Spinal cord (tissue), 10 donors: ENCODE results near the gene SRPK2. TPM values are rescaled to one million over a fixed set of nuclear protein-coding genes. Genes with fewer than 3 reads are reported as not detected.

Experiments used
- DNase-seq, 6 donors: peaks; one replicate each; pipeline versions ENCODE4 v3.0.0 to v3.0.0-alpha.2; 2013 to 2015; ENCODE audit warnings: low spot score in 6 of 6, low read depth in 4 of 6
- H3K27ac ChIP-seq: one replicate; pipeline ENCODE4 v1.5.1; 2013; ENCODE audit warnings: low read depth, low read length, control low read depth
- H3K27me3 ChIP-seq: one replicate; pipeline ENCODE4 v1.6.1; 2013; ENCODE audit warnings: low read length; ENCODE audit not compliant: control insufficient read depth, insufficient read depth
- H3K36me3 ChIP-seq: one replicate; pipeline ENCODE4 v1.6.1; 2013; ENCODE audit warnings: low read length; ENCODE audit not compliant: control insufficient read depth, insufficient read depth
- H3K4me1 ChIP-seq: one replicate; pipeline ENCODE4 v1.6.1; 2013; ENCODE audit warnings: low read length; ENCODE audit not compliant: control insufficient read depth, insufficient read depth
- H3K4me3 ChIP-seq: one replicate; pipeline ENCODE4 v1.5.1; 2013; ENCODE audit warnings: low read depth, low read length, control low read depth
- H3K9me3 ChIP-seq: one replicate; pipeline ENCODE4 v1.6.1; 2013; ENCODE audit warnings: low read length; ENCODE audit not compliant: control insufficient read depth, insufficient read depth
- WGBS: methylation state at CpG from one replicate; pipeline ENCODE4 v1.1.5; 2013; ENCODE audit warnings: missing lambda C conversion rate; ENCODE audit not compliant: insufficient coverage; 5-methylcytosine and 5-hydroxymethylcytosine counted together
- polyA plus RNA-seq, 2 donors: library from polyadenylated mRNA; unstranded; fragments of 120-200 nt; gene quantifications; one replicate each; pipeline ENCODE4 v1.2.1, GENCODE V29; 2013; ENCODE audit not compliant: insufficient read length in 2 of 2
- total RNA-seq, 2 donors: library from RNA; depleted of rRNA in 1 of 2; stranded (reverse); fragments of 120-200 nt in 1 of 2; fragments of >200 nt in 1 of 2; gene quantifications; one replicate each; pipeline versions ENCODE4 v1.2.3 to v1.2.4, GENCODE V29; 2013 to 2014
- donor health status: healthy.

Gene SRPK2
- total and polyA plus RNA-seq, 4 donors, result 79.8 to 252 (median 126) TPM

DNA sequence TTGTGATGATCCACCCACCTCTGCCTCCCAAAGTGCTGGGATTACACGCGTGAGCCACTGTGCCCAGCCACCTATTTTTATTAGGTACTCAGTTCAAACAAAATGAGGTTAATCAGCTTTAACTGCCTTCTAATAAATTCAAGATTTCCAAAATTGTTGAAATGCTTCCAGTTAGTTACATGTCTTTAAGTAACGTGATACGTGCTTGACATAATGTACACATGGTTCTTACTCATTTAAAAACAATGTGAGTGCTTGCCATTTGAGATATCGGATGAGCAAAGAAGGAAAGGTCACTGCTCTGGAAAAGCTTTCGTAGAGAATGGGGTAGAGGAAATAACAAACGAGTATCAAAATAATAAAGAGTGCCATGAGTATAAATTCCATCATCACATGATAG lies 291.1 kb downstream of the SRPK2 start:
- H3K4me3 ChIP-seq, result no peak overlapping the region
- no peak for DNase-seq
- no CpG with 5 or more reads among the region's 7 CpGs for WGBS
- peaks cover 11% of the 10 kb centered on the region for H3K36me3 ChIP-seq
- H3K4me1 ChIP-seq, result peaks cover 3% of the 10 kb centered on the region
- H3K9me3 ChIP-seq, result no peaks in the 10 kb centered on the region
- no peaks in the 10 kb centered on the region for H3K27me3 ChIP-seq
- no peak overlapping the region for H3K27ac ChIP-seq

DNA sequence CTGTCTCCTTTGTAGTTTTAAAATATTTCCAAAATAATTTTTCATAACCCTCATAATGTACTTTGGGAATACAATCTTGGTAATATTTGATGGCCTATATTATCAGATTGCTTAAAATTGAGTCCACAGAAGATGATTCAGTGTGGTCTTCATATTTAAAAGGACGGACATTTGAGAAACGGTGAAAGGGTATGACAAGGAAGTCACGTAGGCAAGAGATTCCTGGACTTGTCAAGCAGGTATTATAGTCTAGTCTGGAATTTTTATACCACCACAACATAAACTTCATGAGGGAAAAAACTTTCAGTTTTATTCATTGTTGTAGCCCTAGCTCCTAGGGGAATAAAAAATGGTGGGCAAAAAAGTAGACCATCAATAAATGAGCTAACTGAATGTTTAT lies 292.4 kb downstream of the SRPK2 start:
- Histone ChIP-seq H3K27me3 (no peaks in the 10 kb centered on the region), H3K9me3 (no peaks in the 10 kb centered on the region), H3K36me3 (peaks cover 16% of the 10 kb centered on the region), H3K4me1 (peaks cover 3% of the 10 kb centered on the region), H3K4me3 (no peak overlapping the region), H3K27ac (no peak overlapping the region)
- DNase-seq, result no peak
- WGBS, result no CpG with 5 or more reads among the region's 3 CpGs

DNA sequence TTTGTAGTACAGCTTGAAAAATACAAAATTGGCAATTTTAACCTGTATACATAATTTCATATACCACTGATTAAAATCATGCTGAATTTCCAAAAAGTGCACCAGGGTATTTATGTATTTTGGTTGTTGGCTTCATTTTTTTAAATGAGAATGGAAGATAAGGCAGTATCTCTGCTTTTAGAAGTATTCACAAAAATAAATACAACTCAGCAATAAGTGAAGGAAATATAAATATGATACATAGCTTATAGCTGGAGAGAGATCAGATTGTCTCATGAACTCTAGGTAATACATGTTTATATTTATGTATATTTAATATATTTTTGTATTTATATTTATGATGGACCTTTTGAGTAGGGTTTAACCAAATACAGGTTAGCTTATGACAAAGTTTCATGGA lies 293.8 kb downstream of the SRPK2 start:
- peaks cover 16% of the 10 kb centered on the region for H3K36me3 ChIP-seq
- no peaks in the 10 kb centered on the region for H3K27me3 ChIP-seq
- no peak for DNase-seq
- H3K27ac ChIP-seq, result no peak overlapping the region
- peaks cover 3% of the 10 kb centered on the region for H3K4me1 ChIP-seq
- no peaks in the 10 kb centered on the region for H3K9me3 ChIP-seq
- no peak overlapping the region for H3K4me3 ChIP-seq

DNA sequence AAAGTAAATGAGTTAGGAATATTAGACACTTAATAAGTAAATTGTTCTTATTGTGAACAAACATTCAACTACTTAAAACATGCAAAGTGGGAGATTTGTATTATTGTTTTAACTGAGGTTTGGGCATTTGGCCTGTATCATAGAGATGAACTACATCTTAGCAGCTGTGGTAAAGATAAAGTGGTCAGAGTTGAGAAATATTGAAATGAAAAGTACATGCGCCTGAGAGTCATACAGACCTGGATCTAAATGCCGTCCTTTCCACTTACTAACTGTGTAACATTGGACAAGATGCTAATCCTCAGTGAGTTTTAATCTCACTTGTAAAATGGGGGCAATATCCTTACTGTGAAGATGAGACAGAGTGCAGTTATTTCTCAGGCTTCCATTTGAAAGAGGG lies 300.3 kb downstream of the SRPK2 start:
- peaks cover 29% of the 10 kb centered on the region for H3K36me3 ChIP-seq
- no peak overlapping the region for H3K4me3 ChIP-seq
- no peaks in the 10 kb centered on the region for H3K9me3 ChIP-seq
- DNase-seq, result no peak
- H3K4me1 ChIP-seq, result no peaks in the 10 kb centered on the region
- no peaks in the 10 kb centered on the region for H3K27me3 ChIP-seq
- no CpG with 5 or more reads among the region's 2 CpGs for WGBS
- H3K27ac ChIP-seq, result no peak overlapping the region

DNA sequence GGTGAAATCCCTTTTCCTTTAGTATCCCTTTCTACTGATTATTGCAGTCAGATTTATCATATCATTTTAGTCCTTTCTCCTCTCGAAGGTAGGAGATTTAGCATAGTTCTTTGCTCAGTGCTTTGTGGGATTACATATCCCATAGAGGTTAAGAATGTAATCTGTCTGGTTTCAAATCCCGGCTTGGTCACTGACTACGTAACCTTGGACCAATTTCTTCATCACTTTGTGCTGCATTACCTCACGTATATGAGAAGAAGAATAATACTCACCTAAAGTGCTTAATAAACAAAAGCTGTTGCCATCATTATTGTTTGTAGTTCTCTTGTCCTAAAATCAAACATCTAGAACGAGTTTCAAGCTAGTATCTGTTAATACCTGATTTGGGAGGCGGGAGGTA lies 300.7 kb downstream of the SRPK2 start:
- H3K4me1 ChIP-seq, result no peaks in the 10 kb centered on the region
- no CpG with 5 or more reads among the region's 6 CpGs for WGBS
- DNase-seq, result no peak
- H3K27me3 ChIP-seq, result no peaks in the 10 kb centered on the region
- no peak overlapping the region for H3K4me3 ChIP-seq
- H3K9me3 ChIP-seq, result no peaks in the 10 kb centered on the region
- peaks cover 26% of the 10 kb centered on the region for H3K36me3 ChIP-seq
- H3K27ac ChIP-seq, result no peak overlapping the region

DNA sequence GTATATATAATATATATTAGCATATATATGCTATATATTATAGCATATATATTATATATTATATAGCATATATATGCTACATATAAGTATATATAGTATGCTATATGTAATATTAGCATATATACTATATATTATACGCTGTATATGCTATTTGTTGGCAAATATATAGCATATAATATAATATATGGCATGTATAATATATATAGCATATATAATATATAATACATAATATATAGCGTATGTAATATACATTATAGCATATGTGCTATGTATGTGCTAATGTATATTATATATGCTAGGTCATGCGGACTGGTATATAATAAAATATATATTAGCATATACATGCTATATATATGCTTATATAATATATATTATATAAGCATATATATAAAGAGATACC lies 301.9 kb downstream of the SRPK2 start:
- no CpG with 5 or more reads among the region's 3 CpGs for WGBS
- H3K36me3 ChIP-seq, result peaks cover 19% of the 10 kb centered on the region

DNA sequence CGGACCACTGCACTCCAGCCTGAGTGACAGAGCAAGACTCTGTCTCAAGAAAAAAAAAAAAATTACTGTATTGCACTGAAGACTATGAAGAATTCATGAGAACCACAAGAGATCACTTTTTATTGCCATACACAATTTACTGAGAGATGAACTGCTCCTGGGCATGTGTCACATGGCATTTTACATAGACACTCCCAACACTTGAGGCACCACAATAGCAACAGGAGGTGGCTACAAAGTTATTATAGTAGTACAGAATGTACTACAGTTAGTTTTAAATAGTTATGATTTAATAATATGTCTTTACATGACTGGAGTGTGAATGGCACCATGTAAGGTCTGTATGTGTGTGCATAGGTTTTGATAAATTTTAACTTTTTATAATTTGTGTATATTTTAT lies 304.1 kb downstream of the SRPK2 start:
- DNase-seq, result no peak
- 100% methylated on average over 1 of the region's 1 CpG for WGBS
- Histone ChIP-seq H3K27ac (no peak overlapping the region), H3K4me3 (no peak overlapping the region), H3K36me3 (peaks cover 33% of the 10 kb centered on the region), H3K27me3 (no peaks in the 10 kb centered on the region), H3K4me1 (no peaks in the 10 kb centered on the region), H3K9me3 (no peaks in the 10 kb centered on the region)

More for the DNA sequence above, 301.9 kb downstream of the SRPK2 start:
- H3K27ac ChIP-seq, result no peak overlapping the region
- no peak for DNase-seq
- no peaks in the 10 kb centered on the region for H3K9me3 ChIP-seq
- no peaks in the 10 kb centered on the region for H3K4me1 ChIP-seq
- no peak overlapping the region for H3K4me3 ChIP-seq
- H3K27me3 ChIP-seq, result no peaks in the 10 kb centered on the region

DNA sequence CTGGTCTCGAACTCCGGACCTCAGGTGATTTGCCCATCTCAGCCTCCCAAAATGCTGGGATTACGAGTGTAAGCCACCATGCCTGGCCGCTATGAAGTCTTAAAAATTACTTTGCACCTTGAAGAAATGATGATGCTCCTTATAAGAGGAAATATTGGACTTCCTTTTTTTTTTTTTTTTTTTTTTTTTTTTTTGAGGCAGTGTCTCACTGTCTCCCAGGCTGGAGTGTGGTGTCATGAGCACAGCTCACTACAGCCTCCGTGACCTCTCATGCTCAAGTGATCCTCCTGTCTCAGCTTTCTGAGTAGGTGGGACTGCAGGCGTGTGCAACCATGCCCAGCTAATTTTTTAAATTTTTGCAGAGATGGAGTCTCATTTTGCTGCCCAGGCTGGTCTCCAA lies 309.4 kb downstream of the SRPK2 start:
- H3K27ac ChIP-seq, result no peak overlapping the region
- H3K27me3 ChIP-seq, result no peaks in the 10 kb centered on the region
- 95% methylated on average over 4 of the region's 6 CpGs for WGBS
- H3K36me3 ChIP-seq, result peaks cover 37% of the 10 kb centered on the region
- no peaks in the 10 kb centered on the region for H3K9me3 ChIP-seq
- no peak for DNase-seq
- no peak overlapping the region for H3K4me3 ChIP-seq
- no peaks in the 10 kb centered on the region for H3K4me1 ChIP-seq

DNA sequence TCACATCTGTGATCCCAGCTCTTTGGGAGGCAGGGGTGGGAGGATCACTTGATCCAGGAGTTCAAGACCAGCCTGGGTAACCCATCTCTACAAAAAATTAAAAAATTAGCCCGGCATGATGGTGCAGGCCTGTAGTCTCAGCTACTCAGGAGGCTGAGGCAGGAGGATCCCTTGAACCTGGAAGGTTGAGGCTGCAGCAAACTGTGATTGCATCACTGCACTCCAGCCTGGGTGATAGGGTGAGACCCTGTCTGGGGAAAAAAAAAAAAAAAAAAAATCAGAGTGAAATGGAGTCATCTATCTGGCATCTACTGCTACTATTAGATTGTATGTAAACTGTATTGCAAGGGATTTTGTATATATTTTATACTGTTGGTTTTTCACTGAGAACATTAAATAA lies 315.6 kb downstream of the SRPK2 start:
- H3K4me3 ChIP-seq, result no peak overlapping the region
- peaks cover 30% of the 10 kb centered on the region for H3K36me3 ChIP-seq
- DNase-seq, result no peak
- H3K4me1 ChIP-seq, result no peaks in the 10 kb centered on the region
- H3K27me3 ChIP-seq, result no peaks in the 10 kb centered on the region
- no peak overlapping the region for H3K27ac ChIP-seq
- no peaks in the 10 kb centered on the region for H3K9me3 ChIP-seq
- WGBS, result no CpG with 5 or more reads among the region's 1 CpG

DNA sequence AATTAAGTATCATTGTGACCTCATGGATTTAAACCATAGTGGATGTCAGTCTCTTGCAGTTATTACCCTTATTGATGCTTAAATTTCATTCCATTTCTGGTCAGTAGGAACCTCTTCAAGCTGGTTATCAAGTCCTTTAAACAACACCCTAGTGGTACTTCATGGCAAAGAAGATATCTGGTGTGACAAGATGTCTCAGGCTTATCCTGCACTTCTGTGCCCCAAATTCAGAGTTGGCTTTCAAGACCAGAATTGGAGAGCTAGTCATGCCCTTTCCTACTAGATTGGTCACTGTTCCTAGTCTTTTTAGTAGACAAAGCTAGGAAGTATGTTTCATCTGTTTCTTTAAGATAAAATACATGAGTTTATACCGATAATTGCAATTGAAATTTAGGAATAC lies 319.8 kb downstream of the SRPK2 start:
- Histone ChIP-seq H3K4me1 (no peaks in the 10 kb centered on the region), H3K9me3 (no peaks in the 10 kb centered on the region), H3K27ac (no peak overlapping the region), H3K36me3 (peaks cover 30% of the 10 kb centered on the region), H3K27me3 (no peaks in the 10 kb centered on the region), H3K4me3 (no peak overlapping the region)
- no CpG with 5 or more reads among the region's 1 CpG for WGBS
- no peak for DNase-seq
